ENCODE measurements around the gene SHANK2. TPM values are rescaled to one million over a fixed set of nuclear protein-coding genes. Genes with fewer than 3 reads are reported as not detected.

The SHANK2 gene
- polyA plus RNA-seq, 4 donors = 2.2 to 15.3 (median 3.8) TPM

- FAIRE-seq (no peak), DNase-seq (no peak)
- peaks cover 0 to 14% (median 0%) of the 10 kb centered on the region in 3 donors for H3K4me1 ChIP-seq (ENCODE audit: control insufficient read depth in 3 of 3, insufficient read depth in 2 of 3, low read depth in 1 of 3, low read length in 2 of 3)
- H3K9me3 ChIP-seq (ENCODE audit: control insufficient read depth in 2 of 2, insufficient read depth in 1 of 2, low read depth in 1 of 2, low read length in 1 of 2) = no peaks in the 10 kb centered on the region
- WGBS, 3 donors = 85 to 89% (median 89%) methylated on average over 7 of the region's 7 CpGs
- no peaks in the 10 kb centered on the region for H3K27me3 ChIP-seq (ENCODE audit: control insufficient read depth in 3 of 3, insufficient read depth in 3 of 3, low read length in 3 of 3)
- H3K4me3 ChIP-seq (ENCODE audit: low read depth in 1 of 3, low read length in 3 of 3) = no peak overlapping the region
- no peak overlapping the region for H3K27ac ChIP-seq (ENCODE audit: low read depth in 1 of 3, low read length in 2 of 3)
- no peaks in the 10 kb centered on the region for H3K36me3 ChIP-seq (ENCODE audit: control insufficient read depth in 3 of 3, insufficient read depth in 2 of 3, low read depth in 1 of 3, low read length in 3 of 3)
Observed at GRCh38 chr11:71281831-71282230, 29.5 kb upstream of the SHANK2 start.

- Histone ChIP-seq H3K36me3 (ENCODE audit: control insufficient read depth in 3 of 3, insufficient read depth in 2 of 3, low read depth in 1 of 3, low read length in 3 of 3) (no peaks in the 10 kb centered on the region), H3K27ac (ENCODE audit: low read depth in 1 of 3, low read length in 2 of 3) (no peak overlapping the region), H3K4me1 (ENCODE audit: control insufficient read depth in 3 of 3, insufficient read depth in 2 of 3, low read depth in 1 of 3, low read length in 2 of 3) (peaks cover 0 to 14% (median 0%) of the 10 kb centered on the region in 3 donors), H3K27me3 (ENCODE audit: control insufficient read depth in 3 of 3, insufficient read depth in 3 of 3, low read length in 3 of 3) (no peaks in the 10 kb centered on the region), H3K4me3 (ENCODE audit: low read depth in 1 of 3, low read length in 3 of 3) (no peak overlapping the region), H3K9me3 (ENCODE audit: control insufficient read depth in 2 of 2, insufficient read depth in 1 of 2, low read depth in 1 of 2, low read length in 1 of 2) (no peaks in the 10 kb centered on the region)
- WGBS, 3 donors = 90 to 96% (median 96%) methylated on average over 3 of the region's 3 CpGs
- no peak for DNase-seq
- FAIRE-seq = no peak
Observed at GRCh38 chr11:71281204-71281603, 28.8 kb upstream of the SHANK2 start.

GRCh38 chr11:71279916-71280645, 27.7 kb upstream of the SHANK2 start:
- Histone ChIP-seq H3K27ac (ENCODE audit: low read depth in 1 of 3, low read length in 2 of 3) (no peak overlapping the region), H3K9me3 (ENCODE audit: control insufficient read depth in 2 of 2, insufficient read depth in 1 of 2, low read depth in 1 of 2, low read length in 1 of 2) (no peaks in the 10 kb centered on the region), H3K4me1 (ENCODE audit: control insufficient read depth in 3 of 3, insufficient read depth in 2 of 3, low read depth in 1 of 3, low read length in 2 of 3) (peaks cover 0 to 14% (median 0%) of the 10 kb centered on the region in 3 donors), H3K36me3 (ENCODE audit: control insufficient read depth in 3 of 3, insufficient read depth in 2 of 3, low read depth in 1 of 3, low read length in 3 of 3) (no peaks in the 10 kb centered on the region), H3K4me3 (ENCODE audit: low read depth in 1 of 3, low read length in 3 of 3) (no peak overlapping the region), H3K27me3 (ENCODE audit: control insufficient read depth in 3 of 3, insufficient read depth in 3 of 3, low read length in 3 of 3) (no peaks in the 10 kb centered on the region)
- no peak for DNase-seq
- WGBS, 3 donors = 80 to 84% (median 81%) methylated on average over 14 of the region's 14 CpGs
- FAIRE-seq = no peak

GRCh38 chr11:71272161-71272560, 19.8 kb upstream of the SHANK2 start:
- Histone ChIP-seq H3K4me3 (ENCODE audit: low read depth in 1 of 3, low read length in 3 of 3) (no peak overlapping the region), H3K9me3 (ENCODE audit: control insufficient read depth in 2 of 2, insufficient read depth in 1 of 2, low read depth in 1 of 2, low read length in 1 of 2) (peaks cover 0 to 16% of the 10 kb centered on the region in 2 donors), H3K4me1 (ENCODE audit: control insufficient read depth in 3 of 3, insufficient read depth in 2 of 3, low read depth in 1 of 3, low read length in 2 of 3) (peaks cover 0 to 7% (median 2%) of the 10 kb centered on the region in 3 donors), H3K27me3 (ENCODE audit: control insufficient read depth in 3 of 3, insufficient read depth in 3 of 3, low read length in 3 of 3) (no peaks in the 10 kb centered on the region), H3K27ac (ENCODE audit: low read depth in 1 of 3, low read length in 2 of 3) (no peak overlapping the region), H3K36me3 (ENCODE audit: control insufficient read depth in 3 of 3, insufficient read depth in 2 of 3, low read depth in 1 of 3, low read length in 3 of 3) (no peaks in the 10 kb centered on the region)
- FAIRE-seq (no peak), DNase-seq (no peak)
- 79 to 82% (median 79%) methylated on average over 3 of the region's 3 CpGs for WGBS, 3 donors

GRCh38 chr11:71269603-71270511, 17.5 kb upstream of the SHANK2 start:
- Histone ChIP-seq H3K27me3 (ENCODE audit: control insufficient read depth in 3 of 3, insufficient read depth in 3 of 3, low read length in 3 of 3) (no peaks in the 10 kb centered on the region), H3K36me3 (ENCODE audit: control insufficient read depth in 3 of 3, insufficient read depth in 2 of 3, low read depth in 1 of 3, low read length in 3 of 3) (no peaks in the 10 kb centered on the region), H3K4me3 (ENCODE audit: low read depth in 1 of 3, low read length in 3 of 3) (no peak overlapping the region), H3K27ac (ENCODE audit: low read depth in 1 of 3, low read length in 2 of 3) (no peak overlapping the region), H3K4me1 (ENCODE audit: control insufficient read depth in 3 of 3, insufficient read depth in 2 of 3, low read depth in 1 of 3, low read length in 2 of 3) (peaks cover 2 to 13% (median 3%) of the 10 kb centered on the region in 3 donors), H3K9me3 (ENCODE audit: control insufficient read depth in 2 of 2, insufficient read depth in 1 of 2, low read depth in 1 of 2, low read length in 1 of 2) (peaks cover 0 to 16% of the 10 kb centered on the region in 2 donors)
- FAIRE-seq = no peak
- WGBS, 3 donors = 23 to 65% (median 41%) methylated on average over 16 of the region's 16 CpGs
- peak in 1 of 2 donors; percentile 36 for DNase-seq

GRCh38 chr11:71268706-71269321, 16.4 kb upstream of the SHANK2 start:
- Histone ChIP-seq H3K9me3 (ENCODE audit: control insufficient read depth in 2 of 2, insufficient read depth in 1 of 2, low read depth in 1 of 2, low read length in 1 of 2) (peaks cover 0 to 10% of the 10 kb centered on the region in 2 donors), H3K36me3 (ENCODE audit: control insufficient read depth in 3 of 3, insufficient read depth in 2 of 3, low read depth in 1 of 3, low read length in 3 of 3) (no peaks in the 10 kb centered on the region), H3K27me3 (ENCODE audit: control insufficient read depth in 3 of 3, insufficient read depth in 3 of 3, low read length in 3 of 3) (no peaks in the 10 kb centered on the region), H3K4me3 (ENCODE audit: low read depth in 1 of 3, low read length in 3 of 3) (no peak overlapping the region), H3K4me1 (ENCODE audit: control insufficient read depth in 3 of 3, insufficient read depth in 2 of 3, low read depth in 1 of 3, low read length in 2 of 3) (peaks cover 2 to 13% (median 3%) of the 10 kb centered on the region in 3 donors), H3K27ac (ENCODE audit: low read depth in 1 of 3, low read length in 2 of 3) (no peak overlapping the region)
- DNase-seq = peak; percentile 54 to 59
- 35 to 63% (median 46%) methylated on average over 11 of the region's 11 CpGs for WGBS, 3 donors
- no peak for FAIRE-seq

GRCh38 chr11:71267807-71268421, 15.5 kb upstream of the SHANK2 start:
- 48 to 55% (median 52%) methylated on average over 15 of the region's 15 CpGs for WGBS, 3 donors
- DNase-seq = no peak

More at GRCh38 chr11:71267807-71268421, 15.5 kb upstream of the SHANK2 start:
- no peak for FAIRE-seq
- Histone ChIP-seq H3K4me1 (ENCODE audit: control insufficient read depth in 3 of 3, insufficient read depth in 2 of 3, low read depth in 1 of 3, low read length in 2 of 3) (peaks cover 2 to 13% (median 3%) of the 10 kb centered on the region in 3 donors), H3K36me3 (ENCODE audit: control insufficient read depth in 3 of 3, insufficient read depth in 2 of 3, low read depth in 1 of 3, low read length in 3 of 3) (no peaks in the 10 kb centered on the region), H3K4me3 (ENCODE audit: low read depth in 1 of 3, low read length in 3 of 3) (no peak overlapping the region), H3K27me3 (ENCODE audit: control insufficient read depth in 3 of 3, insufficient read depth in 3 of 3, low read length in 3 of 3) (no peaks in the 10 kb centered on the region), H3K9me3 (ENCODE audit: control insufficient read depth in 2 of 2, insufficient read depth in 1 of 2, low read depth in 1 of 2, low read length in 1 of 2) (peaks cover 0 to 3% of the 10 kb centered on the region in 2 donors), H3K27ac (ENCODE audit: low read depth in 1 of 3, low read length in 2 of 3) (no peak overlapping the region)
